ENCODE measurements around the gene FGF9.

The FGF9 gene

GRCh38 chr13:21744149-21744548 lies 73.3 kb downstream of the FGF9 start:
- no peak for TF ChIP-seq CTCF (IDR thresholded peaks at IDR 0.05)
- H3K4me1 ChIP-seq = no peaks in the 10 kb centered on the region
- H3K9ac ChIP-seq = no peak overlapping the region
- H2AFZ ChIP-seq = no peak overlapping the region
- no peak overlapping the region for H3K4me2 ChIP-seq (ENCODE audit: low read length)
- no peak overlapping the region for H3K4me3 ChIP-seq (ENCODE audit: low read depth, low read length)
- H3K27ac ChIP-seq = no peak overlapping the region
- no peaks in the 10 kb centered on the region for H3K36me3 ChIP-seq (ENCODE audit: control insufficient read depth, insufficient read depth, low read length)
- no peaks in the 10 kb centered on the region for H3K79me2 ChIP-seq
- H3K27me3 ChIP-seq (ENCODE audit: control insufficient read depth, insufficient read depth, low read length) = no peaks in the 10 kb centered on the region
- H3K9me3 ChIP-seq (ENCODE audit: control insufficient read depth, low read length) = no peaks in the 10 kb centered on the region

- no peaks in the 10 kb centered on the region for H3K36me3 ChIP-seq (ENCODE audit: control insufficient read depth, insufficient read depth, low read length)
- H3K27ac ChIP-seq = no peak overlapping the region
Observed at GRCh38 chr13:21745307-21745706, 74.4 kb downstream of the FGF9 start.

GRCh38 chr13:21747456-21747855 lies 76.6 kb downstream of the FGF9 start:
- no peaks in the 10 kb centered on the region for H3K27me3 ChIP-seq (ENCODE audit: control insufficient read depth, insufficient read depth, low read length)
- H3K4me3 ChIP-seq (ENCODE audit: low read depth, low read length) = no peak overlapping the region
- H3K9me3 ChIP-seq (ENCODE audit: control insufficient read depth, low read length) = no peaks in the 10 kb centered on the region
- H3K36me3 ChIP-seq (ENCODE audit: control insufficient read depth, insufficient read depth, low read length) = no peaks in the 10 kb centered on the region
- H2AFZ ChIP-seq = no peak overlapping the region
- no peaks in the 10 kb centered on the region for H3K79me2 ChIP-seq
- H3K4me1 ChIP-seq = no peaks in the 10 kb centered on the region
- TF ChIP-seq CTCF (IDR thresholded peaks at IDR 0.05) = no peak
- no peak overlapping the region for H3K4me2 ChIP-seq (ENCODE audit: low read length)
- H3K27ac ChIP-seq = no peak overlapping the region
- no peak overlapping the region for H3K9ac ChIP-seq

More at GRCh38 chr13:21745307-21745706, 74.4 kb downstream of the FGF9 start:
- Histone ChIP-seq H3K4me3 (ENCODE audit: low read depth, low read length) (no peak overlapping the region), H3K9me3 (ENCODE audit: control insufficient read depth, low read length) (no peaks in the 10 kb centered on the region), H3K4me1 (no peaks in the 10 kb centered on the region), H3K4me2 (ENCODE audit: low read length) (no peak overlapping the region), H3K27me3 (ENCODE audit: control insufficient read depth, insufficient read depth, low read length) (no peaks in the 10 kb centered on the region), H2AFZ (no peak overlapping the region), H3K79me2 (no peaks in the 10 kb centered on the region), H3K9ac (no peak overlapping the region)
- TF ChIP-seq CTCF (IDR thresholded peaks at IDR 0.05) = no peak

GRCh38 chr13:21748166-21748565 lies 77.3 kb downstream of the FGF9 start:
- TF ChIP-seq CTCF (IDR thresholded peaks at IDR 0.05) = no peak
- no peaks in the 10 kb centered on the region for H3K79me2 ChIP-seq
- H3K36me3 ChIP-seq (ENCODE audit: control insufficient read depth, insufficient read depth, low read length) = no peaks in the 10 kb centered on the region
- no peaks in the 10 kb centered on the region for H3K4me1 ChIP-seq
- H2AFZ ChIP-seq = no peak overlapping the region
- no peaks in the 10 kb centered on the region for H3K27me3 ChIP-seq (ENCODE audit: control insufficient read depth, insufficient read depth, low read length)
- H3K27ac ChIP-seq = no peak overlapping the region
- H3K4me3 ChIP-seq (ENCODE audit: low read depth, low read length) = no peak overlapping the region
- no peak overlapping the region for H3K9ac ChIP-seq
- no peak overlapping the region for H3K4me2 ChIP-seq (ENCODE audit: low read length)
- no peaks in the 10 kb centered on the region for H3K9me3 ChIP-seq (ENCODE audit: control insufficient read depth, low read length)

GRCh38 chr13:21749410-21749809 lies 78.5 kb downstream of the FGF9 start:
- H3K4me3 ChIP-seq (ENCODE audit: low read depth, low read length) = no peak overlapping the region
- TF ChIP-seq CTCF (IDR thresholded peaks at IDR 0.05) = no peak
- no peak overlapping the region for H3K27ac ChIP-seq
- H3K27me3 ChIP-seq (ENCODE audit: control insufficient read depth, insufficient read depth, low read length) = no peaks in the 10 kb centered on the region
- H3K4me1 ChIP-seq = no peaks in the 10 kb centered on the region
- H3K79me2 ChIP-seq = no peaks in the 10 kb centered on the region
- no peak overlapping the region for H3K4me2 ChIP-seq (ENCODE audit: low read length)
- no peak overlapping the region for H3K9ac ChIP-seq
- no peak overlapping the region for H2AFZ ChIP-seq
- no peaks in the 10 kb centered on the region for H3K9me3 ChIP-seq (ENCODE audit: control insufficient read depth, low read length)
- H3K36me3 ChIP-seq (ENCODE audit: control insufficient read depth, insufficient read depth, low read length) = no peaks in the 10 kb centered on the region

Data from parathyroid adenoma (tissue), 2 donors.